GM19452 (cell line): ENCODE measurements around the gene SALL4.
"Not testable (repeated sequence)": the region's sequence is repeated elsewhere in the genome, so short reads cannot be mapped to it uniquely, and the experiment has no call there.

Experiments
- ATAC-seq: cut with Tn5 transposase; IDR thresholded peaks from one replicate; pipeline ENCODE4 v1.9.1; 2021; ENCODE audit not compliant: unreplicated experiment

Gene SALL4

GRCh38 chr20:51739722-51740249 lies 62.5 kb downstream of the SALL4 start:
- ATAC-seq: no peak

DNA sequence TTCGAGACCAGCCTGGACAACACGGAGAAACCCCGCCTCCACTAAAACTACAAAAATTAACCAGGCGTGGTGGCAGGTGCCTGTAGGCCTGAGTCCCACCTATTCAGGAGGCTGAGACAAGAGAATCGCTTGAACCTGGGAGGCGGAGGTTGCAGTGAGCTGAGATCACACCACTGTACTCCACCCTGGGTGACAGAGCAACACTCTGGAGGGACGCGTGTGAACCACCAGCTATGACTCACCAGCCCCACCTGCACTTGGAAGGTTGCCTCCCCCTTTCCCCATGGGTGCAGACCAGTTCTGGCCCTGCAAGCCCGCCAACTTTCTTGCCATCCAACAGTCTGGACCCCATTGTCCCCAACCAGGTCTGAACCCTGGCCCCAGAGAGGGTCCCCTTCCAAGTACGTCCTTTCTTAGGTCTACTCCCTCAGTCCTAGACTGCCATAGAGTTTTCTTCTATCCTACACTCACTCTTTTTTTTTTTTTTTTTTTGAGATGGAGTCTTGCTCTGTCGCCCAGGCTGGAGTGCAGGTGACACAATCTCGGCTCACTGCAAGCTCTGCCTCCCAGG lies 63.4 kb downstream of the SALL4 start:
- ATAC-seq: no peak

DNA sequence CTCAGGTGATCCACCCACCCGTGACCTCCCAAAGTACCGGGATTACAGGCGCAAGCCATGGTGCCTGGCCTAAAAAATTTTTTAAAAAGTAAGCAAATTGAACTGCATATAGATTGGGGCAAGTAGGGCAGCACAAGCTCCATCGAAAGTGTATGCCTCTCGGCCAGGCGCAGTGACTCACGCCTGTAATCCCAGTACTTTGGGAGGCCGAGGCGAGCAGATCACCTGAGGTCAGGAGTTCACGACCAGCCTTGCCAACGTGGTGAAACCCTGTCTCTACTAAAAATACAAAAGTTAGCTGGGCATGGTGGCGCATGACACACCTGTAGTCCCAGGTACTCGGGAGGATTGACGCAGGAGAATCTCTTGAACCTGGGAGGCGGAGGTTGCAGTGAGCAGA lies 64.1 kb downstream of the SALL4 start:
- not testable (repeated sequence) for ATAC-seq

GRCh38 chr20:51736947-51737346 lies 65.4 kb downstream of the SALL4 start:
- no peak for ATAC-seq

DNA sequence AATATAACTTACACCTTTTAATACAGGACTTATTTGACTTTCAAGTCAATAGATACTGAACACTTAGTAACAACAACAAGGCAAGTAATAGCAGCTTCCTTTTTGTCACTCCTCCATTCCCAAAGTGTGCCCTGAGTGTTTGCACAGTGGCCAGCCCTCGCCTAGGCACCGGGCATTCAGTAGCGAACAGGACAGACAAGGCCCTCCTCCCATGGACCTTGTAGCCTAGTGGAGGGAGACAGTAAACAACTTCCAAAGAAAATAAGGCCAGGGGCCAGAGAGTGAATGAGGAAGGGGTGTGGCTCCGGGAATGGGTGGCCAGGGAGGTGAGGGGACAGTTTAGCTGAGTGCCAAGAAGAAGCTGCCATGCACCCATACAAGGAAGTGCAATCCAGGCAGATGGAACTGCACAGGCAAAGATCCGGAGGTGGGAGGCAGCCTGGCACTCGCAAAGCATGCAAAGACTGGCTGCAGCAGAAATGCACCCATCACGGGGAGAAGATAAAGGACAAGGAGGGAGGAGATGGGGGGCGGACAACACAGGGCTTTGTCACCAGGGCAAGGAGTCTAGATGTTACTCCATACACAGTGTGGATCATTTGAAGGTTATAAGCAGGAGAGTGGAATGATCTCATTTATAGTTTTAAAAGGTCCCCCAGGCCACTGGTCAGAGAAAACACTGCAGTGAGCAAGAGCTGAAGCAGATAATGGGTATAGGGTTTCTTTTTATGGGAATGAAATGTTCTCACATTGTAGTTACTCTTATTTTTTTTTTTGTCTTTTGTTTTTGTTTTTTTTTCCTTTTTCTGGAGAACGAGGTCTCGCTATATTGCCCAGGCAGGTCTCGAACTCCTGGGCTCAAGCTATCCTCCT lies 66.4 kb downstream of the SALL4 start:
- no peak for ATAC-seq

DNA sequence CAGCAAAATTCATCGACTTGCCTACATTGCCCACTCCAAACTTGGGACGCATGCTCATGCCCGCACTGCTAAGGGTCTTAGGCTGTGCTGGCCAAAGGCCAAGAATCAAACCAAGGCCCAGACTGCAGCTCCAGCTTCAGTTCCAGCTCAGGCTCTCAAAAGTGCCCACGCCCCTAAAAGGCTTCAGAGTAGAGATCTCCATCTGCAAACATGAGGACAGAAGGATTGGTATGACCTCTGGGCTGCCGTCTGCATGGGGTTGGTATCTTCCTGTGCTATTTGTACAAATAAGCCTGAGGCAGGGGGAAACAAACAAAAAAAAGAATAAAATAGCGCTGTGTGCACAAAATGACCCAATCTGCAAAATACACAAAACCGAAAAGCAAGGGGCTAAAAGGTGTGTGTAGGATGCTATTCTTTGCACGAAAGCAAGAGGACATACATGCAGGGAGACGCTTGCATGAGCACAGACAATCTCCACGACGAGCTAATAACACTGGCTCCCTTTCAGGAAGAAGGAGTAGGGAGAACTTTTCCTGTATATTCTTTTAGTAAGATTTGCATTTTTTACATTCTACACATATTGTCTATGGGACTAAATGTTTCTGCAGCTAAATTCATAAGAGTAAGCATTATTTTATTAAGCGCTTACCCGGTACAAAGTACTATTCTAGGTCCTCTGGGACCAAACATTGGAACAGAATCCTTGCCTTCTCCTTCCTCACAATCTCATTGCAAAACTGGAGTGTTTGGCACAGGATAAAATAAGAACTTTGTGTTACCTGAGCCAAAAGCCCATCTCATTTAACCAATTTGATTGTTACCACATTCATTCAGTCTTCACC lies 67.2 kb downstream of the SALL4 start:
- ATAC-seq: no peak

DNA sequence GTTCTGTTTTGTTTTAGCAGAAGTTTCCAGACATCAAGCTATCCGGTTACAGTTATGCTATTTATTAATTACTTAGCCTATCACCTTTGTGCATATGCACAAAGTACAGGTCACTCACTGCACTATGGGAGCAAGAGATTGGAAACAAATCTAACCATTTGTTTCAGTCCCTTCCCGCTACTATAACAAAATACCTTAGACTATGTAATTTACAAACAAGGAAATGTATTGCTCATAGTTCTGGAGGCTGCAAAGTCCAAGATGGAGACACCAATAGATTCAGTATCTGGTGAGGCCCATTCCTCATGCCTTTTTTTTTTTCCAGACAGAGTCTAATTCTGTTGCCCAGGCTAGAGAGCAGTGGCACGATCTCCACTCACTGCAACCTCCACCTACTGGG lies 69.3 kb downstream of the SALL4 start:
- ATAC-seq: no peak
